HG03378 (cell line): ENCODE results near the gene H6PD.
A peak's percentile ranks its signal among the peaks of the same experiment; 100 is the strongest.

Experiments used
- ATAC-seq: cut with Tn5 transposase; IDR thresholded peaks from one replicate; pipeline ENCODE4 v1.9.1; 2021; ENCODE audit warnings: mild to moderate bottlenecking, moderate library complexity; ENCODE audit not compliant: unreplicated experiment

H6PD gene

GRCh38 chr1:9275567-9276034 lies 41.0 kb downstream of the H6PD start:
- ATAC-seq, result peak; percentile 79

GRCh38 chr1:9278116-9278515 lies 43.5 kb downstream of the H6PD start:
- no peak for ATAC-seq

GRCh38 chr1:9278585-9279153 lies 44.1 kb downstream of the H6PD start:
- no peak for ATAC-seq

- no peak for ATAC-seq
These were observed 44.7 kb downstream of the H6PD start for GRCh38 chr1:9279172-9279840.

GRCh38 chr1:9280015-9280860 lies 45.7 kb downstream of the H6PD start:
- ATAC-seq, result no peak

GRCh38 chr1:9281071-9281827 lies 46.7 kb downstream of the H6PD start:
- ATAC-seq, result no peak

GRCh38 chr1:9281908-9282695 lies 47.5 kb downstream of the H6PD start:
- no peak for ATAC-seq

- ATAC-seq, result no peak
These were observed 48.1 kb downstream of the H6PD start for GRCh38 chr1:9282696-9282955.

- no peak for ATAC-seq
These were observed 49.5 kb downstream of the H6PD start for GRCh38 chr1:9284061-9284460.

- ATAC-seq, result no peak
These were observed 52.0 kb downstream of the H6PD start for GRCh38 chr1:9286556-9286955.

- no peak for ATAC-seq
These were observed 54.5 kb downstream of the H6PD start for GRCh38 chr1:9289090-9289534.

- no peak for ATAC-seq
These were observed 55.3 kb downstream of the H6PD start for GRCh38 chr1:9289711-9290485.

- no peak for ATAC-seq
These were observed 57.4 kb downstream of the H6PD start for GRCh38 chr1:9291914-9292360.

GRCh38 chr1:9292361-9293240 lies 58.0 kb downstream of the H6PD start, which contains the start of gene SPSB1:
SPSB1 (plus strand) TSS chr1:9292894; CDS start chr1:9355892, 62,998 bp downstream.
- ATAC-seq, result no peak

- no peak for ATAC-seq
These were observed 58.6 kb downstream of the H6PD start for GRCh38 chr1:9293241-9293532.

- ATAC-seq, result no peak
These were observed 59.2 kb downstream of the H6PD start for GRCh38 chr1:9293533-9294404.

- no peak for ATAC-seq
These were observed 59.8 kb downstream of the H6PD start for GRCh38 chr1:9294405-9294773.
